GM12864 (cell line): Measurements from ENCODE around the gene FGF23.

Experiments used
- DNase-seq: peaks from one replicate; pipeline ENCODE4 v3.0.0-alpha.2; 2011; ENCODE audit warnings: low read depth
- H3K4me3 ChIP-seq: 2 replicates; pipeline ENCODE4 v1.5.1; 2011; ENCODE audit warnings: mild to moderate bottlenecking, low read depth, low read length, control low read depth
- CTCF ChIP-seq: IDR thresholded peaks from 2 replicates; pipeline ENCODE4 v1.5.1; 2011; ENCODE audit warnings: low read depth, mild to moderate bottlenecking, moderate library complexity, low read length, control low read depth, inconsistent platforms; ENCODE audit errors: missing control alignments

FGF23 gene

GRCh38 chr12:4379405-4379804 is at the start of gene FGF23:
Gene FGF23 (minus strand): TSS chr12:4379712. CDS start chr12:4379582, 130 bp downstream.
- no peak within 1 kb of the TSS for H3K4me3 ChIP-seq
- DNase-seq = no peak
- TF ChIP-seq CTCF = no peak

GRCh38 chr12:4424422-4424821 is 44.9 kb upstream of the FGF23 start:
- no peak overlapping the region for H3K4me3 ChIP-seq
- TF ChIP-seq CTCF = no peak
- DNase-seq = no peak

GRCh38 chr12:4423528-4424195 is 44.1 kb upstream of the FGF23 start:
- DNase-seq = no peak
- H3K4me3 ChIP-seq = no peak overlapping the region
- TF ChIP-seq CTCF = no peak

GRCh38 chr12:4422985-4423384 is 43.5 kb upstream of the FGF23 start:
- no peak for DNase-seq
- no peak for TF ChIP-seq CTCF
- no peak overlapping the region for H3K4me3 ChIP-seq

- peak; percentile 65 for TF ChIP-seq CTCF
- DNase-seq = no peak
- no peak overlapping the region for H3K4me3 ChIP-seq
Measured at GRCh38 chr12:4421590-4422031, 42.1 kb upstream of the FGF23 start.

- H3K4me3 ChIP-seq = no peak overlapping the region
- DNase-seq = no peak
- TF ChIP-seq CTCF = no peak
Measured at GRCh38 chr12:4420138-4420670, 40.7 kb upstream of the FGF23 start.

GRCh38 chr12:4418913-4419312 is 39.4 kb upstream of the FGF23 start:
- no peak for DNase-seq
- no peak overlapping the region for H3K4me3 ChIP-seq
- TF ChIP-seq CTCF = no peak
